Measurements from ENCODE around the gene ANTXRL.

Gene ANTXRL

GRCh38 chr10:46286991-46287693 is at the start of gene ANTXRL:
Gene ANTXRL (plus strand): TSS chr10:46286997. CDS start chr10:46287263, 266 bp downstream.
- Histone ChIP-seq H3K9me3 (ENCODE audit: severe bottlenecking) (no peaks in the 10 kb centered on the region), H3K27ac (no peak within 1 kb of the TSS), H3K4me3 (ENCODE audit: low read depth, low read length) (no peak within 1 kb of the TSS), H3K36me3 (no peaks in the 10 kb centered on the region), H3K27me3 (ENCODE audit: insufficient read depth, low read depth, severe bottlenecking) (no peaks in the 10 kb centered on the region)
- DNase-seq = no peak
- no peak for TF ChIP-seq CTCF (IDR thresholded peaks at IDR 0.05; ENCODE audit: low read depth, low read length)

GRCh38 chr10:46237815-46238510 is 48.8 kb upstream of the ANTXRL start:
- H3K4me3 ChIP-seq (ENCODE audit: low read depth, low read length) = no peak overlapping the region
- H3K36me3 ChIP-seq = no peaks in the 10 kb centered on the region
- DNase-seq = no peak
- no peaks in the 10 kb centered on the region for H3K9me3 ChIP-seq (ENCODE audit: severe bottlenecking)
- no peak overlapping the region for H3K27ac ChIP-seq
- no peak for TF ChIP-seq CTCF (IDR thresholded peaks at IDR 0.05; ENCODE audit: low read depth, low read length)
- H3K27me3 ChIP-seq (ENCODE audit: insufficient read depth, low read depth, severe bottlenecking) = no peaks in the 10 kb centered on the region

- Histone ChIP-seq H3K27me3 (ENCODE audit: insufficient read depth, low read depth, severe bottlenecking) (no peaks in the 10 kb centered on the region), H3K36me3 (no peaks in the 10 kb centered on the region), H3K27ac (no peak overlapping the region), H3K4me3 (ENCODE audit: low read depth, low read length) (no peak overlapping the region), H3K9me3 (ENCODE audit: severe bottlenecking) (no peaks in the 10 kb centered on the region)
- TF ChIP-seq CTCF (IDR thresholded peaks at IDR 0.05; ENCODE audit: low read depth, low read length) = no peak
- DNase-seq = no peak
Observed at GRCh38 chr10:46239247-46239646, 47.5 kb upstream of the ANTXRL start.

- DNase-seq = no peak
- Histone ChIP-seq H3K9me3 (ENCODE audit: severe bottlenecking) (no peaks in the 10 kb centered on the region), H3K27me3 (ENCODE audit: insufficient read depth, low read depth, severe bottlenecking) (no peaks in the 10 kb centered on the region), H3K27ac (no peak overlapping the region), H3K36me3 (no peaks in the 10 kb centered on the region), H3K4me3 (ENCODE audit: low read depth, low read length) (no peak overlapping the region)
- no peak for TF ChIP-seq CTCF (IDR thresholded peaks at IDR 0.05; ENCODE audit: low read depth, low read length)
Observed at GRCh38 chr10:46239993-46240683, 46.7 kb upstream of the ANTXRL start.

GRCh38 chr10:46240684-46241565 is 45.9 kb upstream of the ANTXRL start:
- no peak for DNase-seq
- no peak for TF ChIP-seq CTCF (IDR thresholded peaks at IDR 0.05; ENCODE audit: low read depth, low read length)
- no peaks in the 10 kb centered on the region for H3K27me3 ChIP-seq (ENCODE audit: insufficient read depth, low read depth, severe bottlenecking)
- H3K4me3 ChIP-seq (ENCODE audit: low read depth, low read length) = no peak overlapping the region
- H3K9me3 ChIP-seq (ENCODE audit: severe bottlenecking) = no peaks in the 10 kb centered on the region
- H3K36me3 ChIP-seq = no peaks in the 10 kb centered on the region
- no peak overlapping the region for H3K27ac ChIP-seq
